ENCODE measurements around the gene DLGAP4. TPM values are rescaled to one million over a fixed set of nuclear protein-coding genes. Genes with fewer than 3 reads are reported as not detected.

DLGAP4 gene
- total and polyA plus RNA-seq, 10 of the 15 experiments (the other 5 are each of a cell fraction or from before 2014, with no cell fraction given): 0.42 to 43.3 (median 19.0) TPM

GRCh38 chr20:36497856-36498255 is 191.7 kb downstream of the DLGAP4 start:
- 59% methylated on average over 4 of the region's 4 CpGs for WGBS (ENCODE audit: insufficient coverage, insufficient replicate concordance, low lambda C conversion rate, missing lambda C conversion rate)
- Histone ChIP-seq H3K36me3 (ENCODE audit: control insufficient read depth in 2 of 2, insufficient read depth in 2 of 2, low read length in 1 of 2) (peaks cover 11 to 25% of the 10 kb centered on the region in 2 experiments; a peak in 3 of 4 replicates), H3K4me3 (no peak overlapping the region), H3K9me3 (replicated peaks; ENCODE audit: control insufficient read depth, insufficient read depth, low read length) (no peaks in the 10 kb centered on the region), H3K27me3 (replicated peaks in 1 of 2; ENCODE audit: control insufficient read depth in 2 of 2, insufficient read depth in 2 of 2, low read length in 1 of 2) (no peaks in the 10 kb centered on the region), H3K9ac (ENCODE audit: control insufficient read depth, insufficient read depth, low read length) (no peak overlapping the region), H3K79me2 (ENCODE audit: control insufficient read depth, insufficient read depth, low read length) (peaks cover 2% of the 10 kb centered on the region; the same call in 1 of the 2 replicates), H3K4me2 (ENCODE audit: control insufficient read depth, insufficient read depth) (no peak overlapping the region), H3K27ac (ENCODE audit: control insufficient read depth, insufficient read depth) (no peak overlapping the region), H4K20me1 (ENCODE audit: control insufficient read depth, insufficient read depth) (no peaks in the 10 kb centered on the region; the same call in 1 of the 2 replicates), H2AFZ (ENCODE audit: control insufficient read depth, low read depth, low read length) (no peak overlapping the region), H3K4me1 (ENCODE audit: control insufficient read depth, insufficient read depth, low read length) (no peaks in the 10 kb centered on the region)
- no peak for DNase-seq (ENCODE audit: low read depth, low spot score)
- ChIA-PET POLR2A (no interaction called here), RAD21 (ENCODE audit: unreplicated experiment) (no interaction called here), CTCF (no interaction called here), SMC1A (ENCODE audit: uncharacterized antibody, unreplicated experiment) (no interaction called here)
- BruUV-seq (replicated peaks): no TSS peak
- in situ Hi-C loops (cut with MboI) (no loop called here), intact Hi-C loops (cut with micrococcal nuclease; ENCODE audit: unreplicated experiment) (no loop called here)
- ATAC-seq: no peak
- FAIRE-seq: no peak
- no peak for TF ChIP-seq RUNX3 (IDR thresholded peaks at IDR 0.05; ENCODE audit: low read length)
- TF ChIP-seq, protein P1, sequence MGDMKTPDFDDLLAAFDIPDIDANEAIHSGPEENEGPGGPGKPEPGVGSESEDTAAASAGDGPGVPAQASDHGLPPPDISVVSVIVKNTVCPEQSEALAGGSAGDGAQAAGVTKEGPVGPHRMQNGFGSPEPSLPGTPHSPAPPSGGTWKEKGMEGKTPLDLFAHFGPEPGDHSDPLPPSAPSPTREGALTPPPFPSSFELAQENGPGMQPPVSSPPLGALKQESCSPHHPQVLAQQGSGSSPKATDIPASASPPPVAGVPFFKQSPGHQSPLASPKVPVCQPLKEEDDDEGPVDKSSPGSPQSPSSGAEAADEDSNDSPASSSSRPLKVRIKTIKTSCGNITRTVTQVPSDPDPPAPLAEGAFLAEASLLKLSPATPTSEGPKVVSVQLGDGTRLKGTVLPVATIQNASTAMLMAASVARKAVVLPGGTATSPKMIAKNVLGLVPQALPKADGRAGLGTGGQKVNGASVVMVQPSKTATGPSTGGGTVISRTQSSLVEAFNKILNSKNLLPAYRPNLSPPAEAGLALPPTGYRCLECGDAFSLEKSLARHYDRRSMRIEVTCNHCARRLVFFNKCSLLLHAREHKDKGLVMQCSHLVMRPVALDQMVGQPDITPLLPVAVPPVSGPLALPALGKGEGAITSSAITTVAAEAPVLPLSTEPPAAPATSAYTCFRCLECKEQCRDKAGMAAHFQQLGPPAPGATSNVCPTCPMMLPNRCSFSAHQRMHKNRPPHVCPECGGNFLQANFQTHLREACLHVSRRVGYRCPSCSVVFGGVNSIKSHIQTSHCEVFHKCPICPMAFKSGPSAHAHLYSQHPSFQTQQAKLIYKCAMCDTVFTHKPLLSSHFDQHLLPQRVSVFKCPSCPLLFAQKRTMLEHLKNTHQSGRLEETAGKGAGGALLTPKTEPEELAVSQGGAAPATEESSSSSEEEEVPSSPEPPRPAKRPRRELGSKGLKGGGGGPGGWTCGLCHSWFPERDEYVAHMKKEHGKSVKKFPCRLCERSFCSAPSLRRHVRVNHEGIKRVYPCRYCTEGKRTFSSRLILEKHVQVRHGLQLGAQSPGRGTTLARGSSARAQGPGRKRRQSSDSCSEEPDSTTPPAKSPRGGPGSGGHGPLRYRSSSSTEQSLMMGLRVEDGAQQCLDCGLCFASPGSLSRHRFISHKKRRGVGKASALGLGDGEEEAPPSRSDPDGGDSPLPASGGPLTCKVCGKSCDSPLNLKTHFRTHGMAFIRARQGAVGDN (IDR thresholded peaks at IDR 0.05): no peak
- no peak for TF ChIP-seq SMAD5 (IDR thresholded peaks at IDR 0.05; ENCODE audit: low read depth)
- no peak for TF ChIP-seq YBX1 (IDR thresholded peaks at IDR 0.05)
- TF ChIP-seq CUX1 (IDR thresholded peaks at IDR 0.05; ENCODE audit: insufficient replicate concordance, low read depth, low read length): no peak
- no peak for TF ChIP-seq TARDBP (IDR thresholded peaks at IDR 0.05; ENCODE audit: borderline replicate concordance)
- TF ChIP-seq GABPA (IDR thresholded peaks at IDR 0.05; ENCODE audit: low read depth): no peak
- TF ChIP-seq NFYB (IDR thresholded peaks at IDR 0.05; ENCODE audit: insufficient read depth, low read depth, low read length): no peak
- no peak for TF ChIP-seq SREBF1 (IDR thresholded peaks at IDR 0.05; ENCODE audit: low read length)
- TF ChIP-seq SUZ12 (IDR thresholded peaks at IDR 0.05; ENCODE audit: unreplicated experiment): no peak
- TF ChIP-seq DPF2 (IDR thresholded peaks at IDR 0.05): no peak
- no peak for TF ChIP-seq JUND (IDR thresholded peaks at IDR 0.05; ENCODE audit: low read depth, low read length)
- no peak for TF ChIP-seq ZBTB11 (CRISPR knock-in tag; IDR thresholded peaks at IDR 0.05)
- TF ChIP-seq YY1 (IDR thresholded peaks at IDR 0.05; ENCODE audit: low read depth, low read length): no peak

Data from GM12878 (cell line).